ENCODE measurements around the gene DCBLD1.
"Not testable (repeated sequence)": the region's sequence is repeated elsewhere in the genome, so short reads cannot be mapped to it uniquely, and the experiment has no call there.

The DCBLD1 gene

GRCh38 chr6:117463762-117464665 lies 18.5 kb upstream of the DCBLD1 start:
- no peak overlapping the region for H3K27ac ChIP-seq
- no peak for TF ChIP-seq ZFX (IDR thresholded peaks at IDR 0.05; ENCODE audit: borderline replicate concordance)
- TF ChIP-seq CTCF (IDR thresholded peaks at IDR 0.05) = no peak

GRCh38 chr6:117464700-117465099 lies 17.8 kb upstream of the DCBLD1 start:
- H3K27ac ChIP-seq = no peak overlapping the region
- TF ChIP-seq ZFX (IDR thresholded peaks at IDR 0.05; ENCODE audit: borderline replicate concordance) (no peak), CTCF (IDR thresholded peaks at IDR 0.05) (no peak)

- TF ChIP-seq CTCF (IDR thresholded peaks at IDR 0.05) = no peak
- TF ChIP-seq ZFX (IDR thresholded peaks at IDR 0.05; ENCODE audit: borderline replicate concordance) = no peak
- no peak overlapping the region for H3K27ac ChIP-seq
Measured at GRCh38 chr6:117465691-117466090, 16.8 kb upstream of the DCBLD1 start.

GRCh38 chr6:117467876-117468275 lies 14.6 kb upstream of the DCBLD1 start:
- TF ChIP-seq CTCF (IDR thresholded peaks at IDR 0.05) (no peak), ZFX (IDR thresholded peaks at IDR 0.05; ENCODE audit: borderline replicate concordance) (no peak)
- H3K27ac ChIP-seq = no peak overlapping the region

GRCh38 chr6:117468527-117468926 lies 13.9 kb upstream of the DCBLD1 start:
- H3K27ac ChIP-seq = not testable (repeated sequence)

- H3K27ac ChIP-seq = no peak overlapping the region
- TF ChIP-seq ZFX (IDR thresholded peaks at IDR 0.05; ENCODE audit: borderline replicate concordance) = no peak
- no peak for TF ChIP-seq CTCF (IDR thresholded peaks at IDR 0.05)
Measured at GRCh38 chr6:117469356-117469755, 13.1 kb upstream of the DCBLD1 start.

- no peak for TF ChIP-seq ZFX (IDR thresholded peaks at IDR 0.05; ENCODE audit: borderline replicate concordance)
- TF ChIP-seq CTCF (IDR thresholded peaks at IDR 0.05) = no peak
- H3K27ac ChIP-seq = no peak overlapping the region
Measured at GRCh38 chr6:117469791-117470190, 12.7 kb upstream of the DCBLD1 start.
